Activated CD8-positive, alpha-beta T cell treated with anti-CD3 and anti-CD28 coated beads for 36 hours (primary cell): ENCODE results near the gene DOCK4. TPM values are rescaled to one million over a fixed set of nuclear protein-coding genes. Genes with fewer than 3 reads are reported as not detected.

Source experiments
- ATAC-seq: fragments of 200-7000 bp; cut with Tn5 transposase; one replicate; pipeline ENCODE4 v1.10.0; 2021; ENCODE audit warnings: mild to moderate bottlenecking, moderate library complexity
- CTCF ChIA-PET: fragments of 350-600 bp; sonication (Branson Sonifier 250); formaldehyde crosslinking; loops from one replicate; lab custom pipeline; 2021; ENCODE audit warnings: antibody characterized with exemption; lab: Charles Lee
- POLR2A ChIA-PET: fragments of 350-600 bp; sonication (Branson Sonifier 250); formaldehyde crosslinking; loops from one replicate; lab custom pipeline; 2021; ENCODE audit warnings: antibody characterized with exemption; lab: Charles Lee
- DNase-seq: peaks from one replicate; pipeline ENCODE4 v3.0.0-alpha.2; 2020
- H3K27ac Mint-ChIP-seq: one replicate; pipeline ENCODE4 v1.8.0; 2021; ENCODE audit warnings: mild to moderate bottlenecking, mixed read lengths
- H3K27me3 Mint-ChIP-seq: one replicate; pipeline ENCODE4 v1.8.0; 2021; ENCODE audit warnings: mixed read lengths
- H3K36me3 Mint-ChIP-seq: one replicate; pipeline ENCODE4 v1.8.0; 2021; ENCODE audit warnings: low read depth, mixed read lengths
- H3K4me1 Mint-ChIP-seq: one replicate; pipeline ENCODE4 v1.8.0; 2021; ENCODE audit warnings: low read depth, mixed read lengths
- H3K4me3 Mint-ChIP-seq: one replicate; pipeline ENCODE4 v1.8.0; 2021; ENCODE audit warnings: mild to moderate bottlenecking, moderate library complexity, mixed read lengths
- H3K9me3 Mint-ChIP-seq: one replicate; pipeline ENCODE4 v1.8.0; 2021; ENCODE audit warnings: mixed read lengths
- intact Hi-C: fragments of 100-400 bp; cut with micrococcal nuclease; formaldehyde crosslinking; loops from one replicate; pipeline ENCODE4 v1.10.0; 2022
- total RNA-seq, 2 experiments: library from RNA; stranded (reverse); gene quantifications; one replicate each; pipeline ENCODE4 v1.2.3, GENCODE V29; 2021
- TF ChIP-seq, protein P1 (sequence below): fragments of 200-600 bp; IDR thresholded peaks from one replicate; pipeline ENCODE4 v1.8.0; 2022; ENCODE audit warnings: antibody characterized with exemption, mild to moderate bottlenecking

DOCK4 gene
- total RNA-seq, 2 experiments from 2014 or later, result 0.31 to 0.32 TPM

DNA sequence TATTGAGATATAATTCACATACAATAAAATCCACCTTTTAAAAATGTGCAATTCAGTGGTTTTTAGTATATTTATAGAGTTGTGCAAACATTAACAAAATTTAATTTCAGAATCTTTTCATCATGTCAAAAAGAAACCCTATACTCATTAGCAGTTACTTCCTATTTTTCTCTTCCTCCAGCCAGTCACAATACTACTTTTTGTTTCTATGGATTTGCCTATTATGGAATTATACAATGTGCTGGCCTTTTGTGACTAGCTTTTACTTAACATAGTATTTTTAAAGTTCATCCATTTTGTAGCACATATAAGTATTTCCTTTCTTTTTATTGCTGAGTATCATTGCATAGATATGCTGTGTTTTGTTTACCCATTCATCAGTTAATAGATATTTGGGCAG, 444.0 kb downstream of the DOCK4 start:
- no peaks in the 10 kb centered on the region for H3K9me3 Mint-ChIP-seq
- no peak overlapping the region for H3K4me3 Mint-ChIP-seq
- no peak overlapping the region for H3K27ac Mint-ChIP-seq
- H3K36me3 Mint-ChIP-seq, result no peaks in the 10 kb centered on the region
- TF ChIP-seq, protein P1, sequence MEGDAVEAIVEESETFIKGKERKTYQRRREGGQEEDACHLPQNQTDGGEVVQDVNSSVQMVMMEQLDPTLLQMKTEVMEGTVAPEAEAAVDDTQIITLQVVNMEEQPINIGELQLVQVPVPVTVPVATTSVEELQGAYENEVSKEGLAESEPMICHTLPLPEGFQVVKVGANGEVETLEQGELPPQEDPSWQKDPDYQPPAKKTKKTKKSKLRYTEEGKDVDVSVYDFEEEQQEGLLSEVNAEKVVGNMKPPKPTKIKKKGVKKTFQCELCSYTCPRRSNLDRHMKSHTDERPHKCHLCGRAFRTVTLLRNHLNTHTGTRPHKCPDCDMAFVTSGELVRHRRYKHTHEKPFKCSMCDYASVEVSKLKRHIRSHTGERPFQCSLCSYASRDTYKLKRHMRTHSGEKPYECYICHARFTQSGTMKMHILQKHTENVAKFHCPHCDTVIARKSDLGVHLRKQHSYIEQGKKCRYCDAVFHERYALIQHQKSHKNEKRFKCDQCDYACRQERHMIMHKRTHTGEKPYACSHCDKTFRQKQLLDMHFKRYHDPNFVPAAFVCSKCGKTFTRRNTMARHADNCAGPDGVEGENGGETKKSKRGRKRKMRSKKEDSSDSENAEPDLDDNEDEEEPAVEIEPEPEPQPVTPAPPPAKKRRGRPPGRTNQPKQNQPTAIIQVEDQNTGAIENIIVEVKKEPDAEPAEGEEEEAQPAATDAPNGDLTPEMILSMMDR, result no peak
- intact Hi-C loops, result no loop called here
- DNase-seq (no peak), ATAC-seq (no peak)
- POLR2A ChIA-PET, result no interaction called here
- no peaks in the 10 kb centered on the region for H3K4me1 Mint-ChIP-seq
- CTCF ChIA-PET, result interaction anchor here (0.6 to 1.5 kb wide), 4 partner anchors 18 to 384 kb away, joined by 3 to 5 read pairs (median 3); no protein-coding TSS in a partner anchor
- H3K27me3 Mint-ChIP-seq, result no peaks in the 10 kb centered on the region

DNA sequence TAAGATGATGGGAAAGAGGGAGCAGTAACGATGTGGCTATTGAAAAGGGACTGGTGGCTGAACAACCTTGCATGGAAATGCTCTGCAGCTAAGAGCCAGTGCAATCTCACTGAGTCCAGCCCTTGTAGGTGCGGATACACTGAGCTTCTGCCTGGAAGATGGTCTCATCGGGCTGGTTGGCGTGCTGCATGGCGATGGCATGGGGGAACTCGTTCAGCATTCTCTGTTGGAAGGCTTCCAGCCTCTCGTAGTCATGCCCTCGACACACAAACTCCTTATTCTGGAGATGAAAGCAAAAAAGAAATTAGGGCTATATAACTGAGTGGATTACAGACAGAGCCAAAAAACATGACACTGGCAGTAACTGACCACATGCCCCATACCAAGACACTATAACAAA, 446.2 kb downstream of the DOCK4 start:
- CTCF ChIA-PET, result interaction anchor here (0.9 to 1.5 kb wide), 2 partner anchors 18 to 736 kb away, joined by 3 to 8 read pairs; no protein-coding TSS in a partner anchor
- H3K27ac Mint-ChIP-seq, result no peak overlapping the region

DNA sequence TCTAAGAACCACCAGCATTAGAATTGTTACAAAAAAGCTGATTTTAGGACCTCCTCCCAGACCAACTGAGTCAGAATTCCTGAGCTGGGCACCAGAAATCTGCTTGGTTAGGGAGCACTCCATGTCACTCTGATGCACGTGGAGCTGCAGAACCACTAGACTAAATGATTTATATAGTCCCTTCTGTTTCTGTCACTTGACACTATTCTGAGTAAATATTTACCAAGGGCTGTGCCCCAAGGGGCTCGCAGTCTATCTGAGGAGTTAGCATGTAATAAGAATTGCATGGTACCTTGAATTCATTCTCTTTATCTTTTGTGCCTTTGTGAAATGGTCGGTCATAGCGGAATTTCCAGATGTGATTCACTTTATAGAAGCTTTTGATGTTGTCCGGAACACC, 447.9 kb downstream of the DOCK4 start:
- intact Hi-C loops, result no loop called here
- Mint-ChIP-seq H3K36me3 (no peaks in the 10 kb centered on the region), H3K9me3 (no peaks in the 10 kb centered on the region), H3K27ac (no peak overlapping the region), H3K4me1 (no peaks in the 10 kb centered on the region), H3K27me3 (peaks cover 2% of the 10 kb centered on the region), H3K4me3 (no peak overlapping the region)
- ChIA-PET CTCF (interaction anchor here (0.7 kb wide), 1 partner anchor 17 kb away, joined by 3 read pairs; no protein-coding TSS in a partner anchor), POLR2A (no interaction called here)
- TF ChIP-seq, protein P1, result no peak
- ATAC-seq, result no peak
- DNase-seq, result no peak

More for the DNA sequence above, 446.2 kb downstream of the DOCK4 start:
- intact Hi-C loops, result no loop called here
- Mint-ChIP-seq H3K27me3 (peaks cover 2% of the 10 kb centered on the region), H3K36me3 (no peaks in the 10 kb centered on the region), H3K4me1 (no peaks in the 10 kb centered on the region), H3K4me3 (no peak overlapping the region), H3K9me3 (no peaks in the 10 kb centered on the region)
- no peak for DNase-seq
- no peak for ATAC-seq
- POLR2A ChIA-PET, result no interaction called here
- TF ChIP-seq, protein P1, result no peak

DNA sequence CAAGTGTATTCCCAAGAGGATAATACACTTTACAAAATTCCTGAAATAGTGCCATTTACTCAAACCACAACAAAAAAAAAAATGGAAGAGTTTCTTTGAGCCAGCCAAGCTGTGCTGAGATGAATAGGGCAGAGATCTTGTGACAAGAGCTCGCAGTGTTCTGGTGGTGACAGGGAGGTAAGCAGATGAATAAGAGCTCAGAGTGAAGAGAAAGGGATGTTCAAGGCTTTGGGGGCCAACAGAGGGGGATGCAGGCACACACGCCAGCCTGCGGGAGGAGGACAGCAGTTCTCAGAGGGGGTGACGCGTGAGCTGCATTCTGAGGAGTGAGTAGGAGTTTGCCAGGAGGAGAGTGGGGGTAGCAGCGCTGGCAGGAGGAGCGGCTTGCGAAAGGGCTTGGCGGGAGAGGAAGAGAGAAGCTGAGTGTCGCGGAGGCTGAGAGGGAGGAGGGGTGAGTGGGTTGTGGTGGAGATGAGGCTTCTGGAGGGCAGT, 449.5 kb downstream of the DOCK4 start:
- intact Hi-C loops, result no loop called here
- Mint-ChIP-seq H3K4me3 (no peak overlapping the region), H3K4me1 (no peaks in the 10 kb centered on the region), H3K27ac (no peak overlapping the region), H3K36me3 (no peaks in the 10 kb centered on the region), H3K9me3 (no peaks in the 10 kb centered on the region), H3K27me3 (peaks cover 4% of the 10 kb centered on the region)
- ChIA-PET POLR2A (no interaction called here), CTCF (interaction anchor here (2.9 kb wide), 1 partner anchor 15 kb away, joined by 11 read pairs; no protein-coding TSS in a partner anchor)
- no peak for DNase-seq
- no peak for ATAC-seq
- TF ChIP-seq, protein P1, result no peak

DNA sequence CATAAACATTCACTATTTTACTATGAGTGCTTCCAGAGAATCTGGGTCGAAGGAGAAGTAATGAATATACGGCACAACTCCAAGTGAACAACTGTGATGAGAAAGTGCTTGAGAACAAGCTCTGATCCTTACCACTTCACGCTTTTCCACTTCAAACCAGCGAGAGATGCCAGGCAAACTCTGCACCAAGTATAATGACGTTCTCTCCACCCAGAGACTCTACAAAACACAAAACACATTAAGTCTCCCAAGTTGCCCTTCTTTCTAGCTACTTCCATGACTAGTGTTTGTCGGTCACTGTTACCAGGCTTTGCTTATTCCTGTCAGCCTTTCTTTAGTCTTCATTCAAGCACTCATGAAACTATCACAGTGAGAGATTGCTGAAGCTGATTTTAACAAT, 450.8 kb downstream of the DOCK4 start:
- Mint-ChIP-seq H3K9me3 (no peaks in the 10 kb centered on the region), H3K4me1 (no peaks in the 10 kb centered on the region), H3K36me3 (no peaks in the 10 kb centered on the region), H3K27me3 (peaks cover 4% of the 10 kb centered on the region), H3K4me3 (no peak overlapping the region), H3K27ac (no peak overlapping the region)
- ATAC-seq, result no peak
- ChIA-PET POLR2A (no interaction called here), CTCF (interaction anchor here (2.9 kb wide), 1 partner anchor 14 kb away, joined by 11 read pairs; no protein-coding TSS in a partner anchor)
- TF ChIP-seq, protein P1, result no peak
- no peak for DNase-seq
- intact Hi-C loops, result no loop called here
